DMS53 (cell line): ENCODE measurements around the gene PDE9A.
"Not testable (repeated sequence)": the region's sequence is repeated elsewhere in the genome, so short reads cannot be mapped to it uniquely, and the experiment has no call there.

Experiments
- DNase-seq: peaks from one replicate; lab custom pipeline; 2025; lab: John Stamatoyannopoulos, UW

Gene PDE9A

GRCh38 chr21:42715427-42715826, 62.0 kb downstream of the PDE9A start:
- DNase-seq = not testable (repeated sequence)

GRCh38 chr21:42716074-42716473, 62.7 kb downstream of the PDE9A start:
- DNase-seq = no peak

GRCh38 chr21:42720484-42720883, 67.1 kb downstream of the PDE9A start:
- not testable (repeated sequence) for DNase-seq

- no peak for DNase-seq
Measured at GRCh38 chr21:42721341-42721824, 68.0 kb downstream of the PDE9A start.

- DNase-seq = no peak
Measured at GRCh38 chr21:42722153-42722552, 68.7 kb downstream of the PDE9A start.

GRCh38 chr21:42722808-42723473, 69.5 kb downstream of the PDE9A start:
- DNase-seq = no peak

GRCh38 chr21:42724226-42724920, 71.0 kb downstream of the PDE9A start:
- no peak for DNase-seq

GRCh38 chr21:42725416-42725930, 72.1 kb downstream of the PDE9A start:
- DNase-seq = no peak

GRCh38 chr21:42731264-42732032, 78.0 kb downstream of the PDE9A start:
- DNase-seq = no peak

- DNase-seq = no peak
Measured at GRCh38 chr21:42732033-42732410, 78.6 kb downstream of the PDE9A start.

GRCh38 chr21:42733037-42733627, 79.7 kb downstream of the PDE9A start:
- DNase-seq = no peak

- DNase-seq = no peak
Measured at GRCh38 chr21:42733874-42734273, 80.5 kb downstream of the PDE9A start.

- peak; percentile 93 for DNase-seq
Measured at GRCh38 chr21:42734323-42734971, 81.0 kb downstream of the PDE9A start.

- DNase-seq = peak; percentile 28
Measured at GRCh38 chr21:42735061-42735460, 81.6 kb downstream of the PDE9A start.

- DNase-seq = no peak
Measured at GRCh38 chr21:42735944-42736343, 82.5 kb downstream of the PDE9A start.

- DNase-seq = no peak
Measured at GRCh38 chr21:42736646-42737350, 83.4 kb downstream of the PDE9A start.

- DNase-seq = peak; percentile 12
Measured at GRCh38 chr21:42737951-42738590, 84.7 kb downstream of the PDE9A start.

GRCh38 chr21:42739061-42739931, 85.9 kb downstream of the PDE9A start:
- DNase-seq = no peak

- DNase-seq = no peak
Measured at GRCh38 chr21:42740405-42740909, 87.0 kb downstream of the PDE9A start.
